HG02938 (cell line): ENCODE results near the gene EXOC6B.

Experiments
- ATAC-seq: cut with Tn5 transposase; IDR thresholded peaks from one replicate; pipeline ENCODE4 v1.9.1; 2021; ENCODE audit warnings: mild to moderate bottlenecking, moderate library complexity; ENCODE audit not compliant: unreplicated experiment

The EXOC6B gene

DNA sequence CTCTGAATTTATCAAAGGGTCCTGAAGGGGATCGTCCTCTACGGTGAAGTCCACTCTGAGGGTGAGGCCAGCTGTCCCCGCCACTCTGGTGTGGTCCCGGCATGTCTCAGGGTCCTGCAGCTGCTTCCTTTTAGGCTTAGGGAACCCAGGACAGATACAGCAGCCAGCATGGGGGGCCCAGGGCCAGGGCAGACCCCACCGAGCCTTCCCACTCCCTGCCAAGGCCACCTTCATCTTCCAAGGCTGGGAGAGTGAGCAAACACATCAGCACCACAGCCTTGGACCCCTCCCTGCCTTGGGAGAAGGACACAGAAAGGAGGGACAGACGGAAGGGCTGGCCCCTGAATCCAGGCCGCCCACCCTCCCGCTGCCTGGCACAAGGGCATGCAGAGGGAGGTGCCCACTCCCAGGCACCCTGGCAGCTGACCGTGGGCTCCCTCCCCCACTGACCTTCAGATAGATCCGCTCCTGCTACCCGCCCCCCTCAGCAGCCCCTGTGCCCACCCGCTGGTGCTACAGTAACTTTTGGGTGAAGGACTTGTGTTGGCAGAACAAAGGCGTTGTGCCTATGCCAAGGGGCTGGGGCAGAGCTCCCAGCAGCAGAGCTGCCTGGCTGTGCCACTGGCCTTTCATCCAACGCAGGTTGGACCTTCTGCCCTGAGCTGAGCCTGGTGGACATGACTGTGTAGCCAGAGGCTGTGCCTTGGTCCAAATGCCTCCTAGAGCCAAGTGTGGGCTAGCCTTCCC, 685.8 kb downstream of the EXOC6B start:
- ATAC-seq: no peak

GRCh38 chr2:72139471-72139873, 686.4 kb downstream of the EXOC6B start:
- no peak for ATAC-seq

DNA sequence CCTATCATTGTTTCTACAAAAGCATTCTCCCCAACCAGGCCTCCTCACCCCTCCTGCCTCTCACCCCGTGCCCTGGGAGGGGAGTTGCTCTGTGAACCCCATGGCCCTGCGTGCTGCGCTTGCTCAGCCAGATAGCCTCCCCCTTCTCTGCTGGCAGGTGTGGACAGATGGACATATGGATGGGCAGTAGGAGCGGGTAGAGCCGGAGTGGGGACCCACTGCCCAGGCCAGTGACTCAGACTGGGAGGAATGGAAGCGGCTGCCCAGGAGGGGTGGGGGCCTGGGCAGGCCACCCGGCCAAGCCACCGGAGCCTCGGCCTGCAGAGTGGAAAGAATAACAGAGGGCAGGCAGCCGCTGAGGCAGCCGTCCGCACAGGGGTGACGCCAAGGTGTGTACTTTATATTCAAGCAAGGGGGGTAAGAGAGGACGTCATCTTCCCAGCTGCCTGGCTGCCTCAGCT, 686.9 kb downstream of the EXOC6B start:
- no peak for ATAC-seq

DNA sequence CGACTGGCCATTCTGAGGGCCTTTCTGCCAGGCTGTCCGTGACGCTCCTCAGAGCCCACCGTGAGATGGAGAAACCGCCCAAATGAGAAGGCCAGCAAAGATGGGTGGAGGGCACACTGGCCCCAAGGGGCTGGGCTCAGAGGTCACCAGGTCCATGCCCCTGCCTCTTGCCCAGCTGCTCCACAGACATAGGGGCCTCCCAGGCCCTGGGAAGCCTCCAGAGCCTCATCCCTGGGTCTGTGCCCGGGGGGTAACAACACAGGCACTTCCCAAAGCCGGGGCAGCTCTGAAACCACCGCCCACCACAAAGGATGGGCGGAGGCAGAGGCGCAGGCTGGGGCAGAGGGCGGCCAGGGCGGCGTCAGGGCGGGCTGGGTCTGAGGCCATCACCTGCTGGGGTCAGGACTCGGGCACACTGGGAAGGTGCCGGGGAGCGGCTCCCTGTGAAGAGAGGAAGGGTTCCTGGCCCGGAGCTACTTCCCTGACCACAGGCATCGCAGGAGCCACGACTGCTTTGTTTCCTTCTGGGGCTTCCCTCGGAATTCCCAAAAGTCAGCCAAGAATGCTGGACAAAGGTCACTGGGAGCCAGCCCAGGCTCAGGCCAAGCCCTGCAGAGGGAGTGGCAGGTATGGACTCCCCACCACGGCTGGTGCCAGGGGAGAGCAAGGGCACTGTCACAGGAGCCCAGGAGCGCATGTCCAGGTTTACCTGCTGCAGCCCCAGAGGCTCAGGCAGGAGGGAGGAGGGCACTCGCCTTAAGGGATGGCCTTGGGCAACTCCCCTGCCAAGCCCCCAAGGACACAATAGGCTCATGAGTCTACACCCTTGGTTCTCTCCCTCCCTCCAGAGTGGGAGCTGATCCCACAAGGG, 687.6 kb downstream of the EXOC6B start:
- no peak for ATAC-seq

DNA sequence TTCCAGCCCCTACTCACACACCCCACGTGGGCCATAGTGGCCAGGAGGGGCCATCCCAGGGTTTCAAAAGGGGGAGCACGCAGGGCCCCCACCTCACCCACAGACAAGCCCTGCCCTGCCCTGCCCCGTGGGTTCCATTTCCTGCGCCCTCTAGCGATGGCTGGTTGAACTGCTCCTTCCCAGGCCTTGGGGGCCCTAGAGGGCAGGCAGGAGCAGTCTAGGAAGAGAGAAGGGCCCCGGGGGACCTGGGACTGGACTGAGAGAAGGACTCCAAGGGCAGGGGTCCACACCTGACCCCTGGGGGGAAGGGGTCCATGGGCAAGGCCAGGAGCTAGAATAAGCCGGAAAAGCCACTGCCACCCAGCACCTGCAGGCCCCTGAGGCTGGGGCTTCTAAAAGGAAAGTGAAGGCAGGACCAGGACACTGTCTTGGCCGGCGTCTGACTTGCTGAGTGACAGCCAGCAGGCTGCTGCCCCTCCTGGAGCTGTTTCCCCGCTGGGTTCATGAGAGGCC, 688.3 kb downstream of the EXOC6B start:
- ATAC-seq: peak; percentile 83

GRCh38 chr2:72136933-72137497, 688.8 kb downstream of the EXOC6B start:
- peak; percentile 18 for ATAC-seq

DNA sequence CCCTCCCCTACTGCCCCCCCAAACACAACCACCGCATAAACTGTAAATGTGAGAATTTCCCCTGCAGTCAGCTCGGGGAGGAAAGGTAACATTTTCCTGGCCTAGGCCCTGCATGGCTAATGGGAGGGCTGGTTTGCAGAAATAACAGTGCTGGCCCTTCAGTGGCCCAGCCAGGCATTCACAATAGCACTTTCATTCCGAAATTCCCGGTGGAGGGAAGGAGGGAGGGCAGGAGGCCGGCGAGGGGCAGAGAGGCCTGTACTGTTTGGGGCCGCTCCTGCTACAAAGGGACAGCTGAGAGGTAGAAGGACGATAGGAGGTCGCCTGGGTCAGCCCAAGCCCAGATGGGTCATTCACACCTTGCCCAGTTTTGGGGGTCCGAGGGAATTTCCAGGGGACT, 689.5 kb downstream of the EXOC6B start:
- ATAC-seq: no peak

GRCh38 chr2:72135921-72136320, 689.9 kb downstream of the EXOC6B start:
- ATAC-seq: no peak

- no peak for ATAC-seq
Measured at GRCh38 chr2:72134997-72135800, 690.6 kb downstream of the EXOC6B start.

- ATAC-seq: no peak
Measured at GRCh38 chr2:72134408-72134996, 691.3 kb downstream of the EXOC6B start.

- ATAC-seq: no peak
Measured at GRCh38 chr2:72133721-72134407, 692.0 kb downstream of the EXOC6B start.

GRCh38 chr2:72132981-72133720, 692.7 kb downstream of the EXOC6B start:
- no peak for ATAC-seq

- ATAC-seq: no peak
Measured at GRCh38 chr2:72131916-72132841, 693.7 kb downstream of the EXOC6B start.

GRCh38 chr2:72131371-72131891, 694.4 kb downstream of the EXOC6B start:
- ATAC-seq: no peak

GRCh38 chr2:72130659-72131360, 695.0 kb downstream of the EXOC6B start:
- no peak for ATAC-seq

DNA sequence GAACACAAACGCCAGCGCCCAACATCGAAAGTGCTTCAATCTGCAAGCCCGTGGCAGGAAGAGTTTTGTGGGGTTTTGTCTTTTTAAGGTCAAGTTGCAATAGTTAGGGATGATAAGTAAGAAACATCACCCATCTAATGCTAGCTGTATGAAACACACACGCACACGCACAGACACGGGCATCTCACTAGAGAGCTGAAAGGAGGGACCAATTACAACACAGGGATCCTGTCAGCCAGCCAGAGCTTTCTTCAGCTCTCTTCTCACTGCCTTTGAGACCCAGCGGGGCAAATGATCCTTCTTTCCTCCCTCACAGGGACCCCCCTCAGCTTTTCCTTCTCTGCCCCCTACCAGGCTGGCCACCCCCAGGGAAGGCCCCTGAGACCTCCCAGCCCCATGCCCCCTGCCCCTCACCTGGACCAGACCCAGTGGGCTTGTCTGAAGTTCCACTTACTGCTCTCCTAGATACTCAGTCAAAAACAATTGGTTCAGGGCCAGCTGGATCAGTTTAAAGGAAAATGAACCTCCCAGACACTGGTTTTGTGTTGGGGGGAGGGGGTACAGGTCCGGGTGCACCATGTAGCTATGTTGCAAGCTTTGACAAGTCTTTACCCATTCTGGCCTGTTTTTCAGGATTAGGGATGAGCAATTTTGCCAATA, 696.0 kb downstream of the EXOC6B start:
- no peak for ATAC-seq

DNA sequence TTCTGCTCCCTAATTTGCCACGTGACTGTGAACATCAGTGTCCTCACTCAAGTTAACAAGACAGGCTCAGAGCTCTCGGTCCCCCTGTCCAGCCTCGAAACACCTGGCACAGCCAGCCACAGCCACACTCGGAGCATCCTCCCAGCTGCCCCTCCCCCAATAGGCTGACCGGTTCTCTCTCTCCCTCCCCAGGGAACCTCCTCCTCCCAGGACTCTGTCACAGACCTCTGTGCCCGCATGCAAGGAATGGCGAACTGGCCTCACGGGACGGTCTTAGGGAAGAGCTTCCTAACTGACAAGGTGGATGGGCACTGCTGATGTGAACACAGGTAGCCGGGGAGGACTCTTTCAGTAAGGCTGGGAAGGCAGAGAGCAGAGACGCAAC, 697.0 kb downstream of the EXOC6B start:
- no peak for ATAC-seq
